Stimulated activated CD4-positive, alpha-beta T cell treated with anti-CD3 and anti-CD28 coated beads, Interleukin-15, amount 100 ng/mL, for 48 hours (primary cell): ENCODE measurements around the gene TIMM21.

Source experiments
- DNase-seq, 2 donors: peaks; one replicate each; pipeline ENCODE4 v3.0.0-alpha.2; 2020; ENCODE audit warnings: low read depth in 2 of 2

The TIMM21 gene

GRCh38 chr18:74147491-74147778 lies 888 bp upstream of the TIMM21 start:
- no peak for DNase-seq

GRCh38 chr18:74148543-74149070 lies 284 bp downstream of the TIMM21 start:
- DNase-seq: no peak

GRCh38 chr18:74149878-74150277 lies 1.6 kb downstream of the TIMM21 start:
- no peak for DNase-seq

- no peak for DNase-seq
These were observed 3.9 kb downstream of the TIMM21 start for GRCh38 chr18:74152270-74152669.

GRCh38 chr18:74152857-74153256 lies 4.5 kb downstream of the TIMM21 start:
- DNase-seq: no peak

- no peak for DNase-seq
These were observed 5.1 kb downstream of the TIMM21 start for GRCh38 chr18:74153377-74153776.

- DNase-seq: no peak
These were observed 5.5 kb downstream of the TIMM21 start for GRCh38 chr18:74153793-74154192.

GRCh38 chr18:74154716-74155115 lies 6.4 kb downstream of the TIMM21 start:
- no peak for DNase-seq

GRCh38 chr18:74155276-74155675 lies 7.0 kb downstream of the TIMM21 start:
- DNase-seq: no peak

GRCh38 chr18:74163019-74163660 lies 14.8 kb downstream of the TIMM21 start:
- DNase-seq: no peak

- no peak for DNase-seq
These were observed 18.1 kb downstream of the TIMM21 start for GRCh38 chr18:74166386-74166785.

- DNase-seq: no peak
These were observed 23.7 kb downstream of the TIMM21 start for GRCh38 chr18:74171910-74172606.

- no peak for DNase-seq
These were observed 24.5 kb downstream of the TIMM21 start for GRCh38 chr18:74172697-74173433.

- DNase-seq: no peak
These were observed 25.1 kb downstream of the TIMM21 start for GRCh38 chr18:74173434-74173750.

GRCh38 chr18:74175658-74176057 lies 27.3 kb downstream of the TIMM21 start:
- DNase-seq: no peak

GRCh38 chr18:74178884-74179283 lies 30.6 kb downstream of the TIMM21 start:
- DNase-seq: no peak

- no peak for DNase-seq
These were observed 31.4 kb downstream of the TIMM21 start for GRCh38 chr18:74179623-74180199.

GRCh38 chr18:74182335-74182734 lies 34.0 kb downstream of the TIMM21 start:
- no peak for DNase-seq

GRCh38 chr18:74183130-74183529 lies 34.8 kb downstream of the TIMM21 start:
- no peak for DNase-seq

- no peak for DNase-seq
These were observed 36.6 kb downstream of the TIMM21 start for GRCh38 chr18:74184875-74185274.

- DNase-seq: no peak
These were observed 37.5 kb downstream of the TIMM21 start for GRCh38 chr18:74185860-74186259.

- DNase-seq: no peak
These were observed 38.3 kb downstream of the TIMM21 start for GRCh38 chr18:74186661-74187060.

GRCh38 chr18:74190086-74190485 lies 41.8 kb downstream of the TIMM21 start:
- no peak for DNase-seq
